ENCODE measurements around the gene RABGAP1.

Gene RABGAP1

DNA sequence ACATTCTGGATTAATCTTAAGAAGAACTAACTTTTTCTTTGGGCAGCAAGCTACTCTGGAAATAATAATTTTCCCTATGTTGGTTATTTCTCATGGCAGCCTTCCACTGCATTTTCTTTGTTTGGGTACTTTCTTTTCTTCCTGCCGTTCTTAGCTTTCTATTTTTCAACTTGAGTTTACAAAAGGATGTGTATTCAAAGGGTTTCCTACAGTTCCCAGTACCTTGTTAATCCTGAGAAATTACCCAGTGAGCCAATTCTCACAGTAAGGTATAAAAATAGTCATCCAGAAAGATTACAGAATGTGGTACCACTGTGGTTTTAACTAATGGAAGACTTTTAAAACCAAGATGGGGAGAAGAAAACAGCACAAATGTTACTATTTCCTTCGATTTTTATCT lies 112.9 kb downstream of the RABGAP1 start:
- DNase-seq = no peak

DNA sequence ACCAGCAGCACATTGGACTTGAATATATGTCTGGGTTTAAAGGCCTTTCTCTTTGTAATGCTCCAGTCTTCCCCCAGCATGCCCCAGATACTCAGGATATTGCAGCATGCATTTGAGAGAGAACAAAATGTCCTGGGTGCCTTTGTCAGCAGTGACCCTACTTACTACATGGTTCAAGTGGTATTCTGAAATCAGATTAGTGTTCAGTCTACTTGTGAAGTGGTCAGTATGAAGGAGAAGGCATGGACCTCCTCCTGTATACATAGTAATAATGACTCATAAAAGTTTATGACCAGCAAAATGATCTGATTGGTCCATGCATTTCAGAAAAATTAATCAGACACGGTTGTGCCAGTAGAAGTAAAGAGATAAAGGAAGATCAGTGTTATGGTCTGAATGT lies 118.0 kb downstream of the RABGAP1 start:
- no peak for DNase-seq

DNA sequence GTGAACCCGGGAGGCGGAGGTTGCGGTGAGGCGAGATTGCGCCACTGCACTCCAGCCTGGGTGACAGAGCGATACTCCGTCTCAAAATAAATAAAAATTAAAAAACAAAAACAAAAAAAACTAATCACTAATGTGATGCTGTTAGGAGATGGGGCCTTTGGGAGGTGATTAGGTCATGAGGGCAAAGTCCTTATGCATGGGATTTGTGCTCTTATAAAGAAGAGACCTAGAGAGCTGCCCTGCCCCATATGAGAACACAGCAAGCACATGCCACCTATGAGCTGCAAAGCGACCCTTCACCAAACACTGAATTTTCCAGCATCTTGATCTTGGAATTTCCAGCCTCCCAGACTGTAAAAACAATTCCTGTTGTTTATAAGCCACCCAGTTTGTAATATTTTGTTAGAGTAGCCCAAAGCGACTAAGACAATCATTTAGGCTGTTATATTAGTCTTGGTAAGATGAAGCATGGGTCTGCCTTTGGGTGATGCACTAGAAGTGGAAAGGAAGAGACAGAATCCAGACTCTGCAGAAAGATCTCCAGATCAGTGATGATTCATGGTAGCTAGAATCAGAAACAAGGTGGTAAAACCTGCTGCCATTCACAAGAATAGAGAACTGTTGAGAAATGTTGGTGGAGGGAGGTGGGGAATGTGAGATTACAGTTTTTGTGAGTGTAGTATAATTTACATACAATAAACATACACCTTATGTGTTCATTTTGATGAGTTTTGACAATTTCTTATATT lies 118.8 kb downstream of the RABGAP1 start:
- no peak for DNase-seq

DNA sequence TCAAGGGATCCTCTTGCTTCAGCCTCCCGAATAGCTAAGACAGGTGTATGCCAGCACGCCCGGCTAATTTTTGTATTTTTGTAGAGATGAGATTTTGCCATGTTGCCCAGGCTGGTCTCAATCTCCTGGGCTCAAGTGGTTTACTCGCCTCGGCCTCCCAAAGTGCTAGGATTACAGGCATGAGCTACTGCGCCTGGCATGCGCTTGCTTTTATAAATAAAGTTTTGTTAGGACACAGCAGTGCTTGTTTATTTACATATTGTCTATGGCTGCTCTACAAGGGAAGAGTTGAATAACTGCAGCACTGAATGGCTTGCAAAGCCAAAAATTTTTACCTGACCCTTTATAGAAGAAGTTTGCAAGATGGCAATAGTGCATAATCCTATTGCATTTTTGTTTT lies 120.4 kb downstream of the RABGAP1 start:
- DNase-seq = no peak

DNA sequence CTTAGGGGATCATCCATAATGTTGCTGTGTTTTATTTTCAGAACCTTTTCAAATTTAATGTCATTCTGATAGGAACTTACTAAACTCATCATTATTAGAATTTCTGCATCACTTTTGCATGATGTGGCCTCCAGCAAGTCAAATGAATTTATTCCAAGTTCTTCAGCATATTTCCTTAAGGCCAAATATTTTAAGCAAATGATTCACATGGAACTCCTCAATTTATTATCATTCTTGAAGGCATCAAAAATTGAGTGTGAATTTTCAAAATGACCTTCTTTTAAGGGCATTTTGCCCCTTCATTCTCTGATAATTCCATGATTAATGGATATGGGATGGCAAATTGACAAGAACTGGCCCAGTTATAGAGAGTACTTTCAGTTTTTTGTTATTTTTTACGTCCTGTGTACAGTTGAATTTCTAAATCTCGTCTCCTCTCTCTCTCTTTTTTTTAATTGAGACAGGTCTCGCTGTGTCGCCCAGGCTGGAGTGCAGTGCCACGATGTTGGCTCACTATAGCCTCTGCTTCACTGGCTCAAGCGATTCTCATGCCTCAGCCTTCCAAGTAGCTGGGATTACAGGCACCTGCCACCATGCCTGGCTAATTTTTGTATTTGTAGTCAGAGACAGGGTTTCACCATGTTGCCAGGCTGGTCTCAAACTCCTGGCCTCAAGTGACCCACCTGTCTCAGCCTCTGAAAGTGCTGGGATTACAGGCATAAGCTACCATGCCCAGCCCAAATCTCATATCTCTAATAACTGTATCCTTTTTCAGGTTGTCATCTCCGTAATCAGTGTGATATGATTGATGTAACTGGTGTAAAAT lies 121.7 kb downstream of the RABGAP1 start:
- DNase-seq = no peak

DNA sequence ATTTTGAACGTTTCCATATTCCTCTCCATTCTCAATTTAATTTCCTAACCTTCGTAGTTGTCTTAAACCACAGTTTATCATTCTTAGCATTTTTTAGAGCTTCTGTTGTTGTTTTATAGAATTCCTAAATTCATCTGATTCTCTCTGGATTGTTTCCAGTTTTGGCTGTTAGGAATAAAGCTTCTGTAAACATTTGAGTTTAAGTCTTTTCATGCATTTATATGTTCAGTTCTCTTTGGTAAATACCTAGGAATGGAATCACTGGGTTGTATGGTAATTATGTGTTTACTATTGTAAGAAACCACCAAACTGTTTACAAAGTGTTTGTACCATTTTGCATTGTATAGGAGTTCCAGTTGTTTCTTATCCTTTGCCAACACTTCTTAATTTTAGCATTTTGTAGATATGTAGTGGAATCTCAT lies 122.4 kb downstream of the RABGAP1 start:
- no peak for DNase-seq

DNA sequence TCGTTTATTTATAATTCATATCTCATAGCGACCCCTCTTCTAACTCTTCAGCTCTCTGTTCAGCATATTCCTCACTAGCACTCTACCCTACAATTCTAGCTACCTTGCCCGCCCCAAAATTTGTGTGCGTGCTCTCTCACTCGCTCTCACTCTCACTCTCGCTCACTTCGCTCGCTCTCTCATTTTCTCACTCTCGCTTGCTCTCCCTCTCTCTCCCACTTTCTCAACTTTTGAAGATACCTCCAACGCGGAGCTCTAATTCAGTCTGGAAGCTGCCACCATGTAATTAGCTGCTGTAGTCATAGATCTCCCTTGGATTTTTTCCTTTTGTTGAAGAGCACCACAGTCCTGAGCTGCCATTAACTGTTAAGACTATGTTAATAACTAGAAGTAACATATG lies 123.1 kb downstream of the RABGAP1 start:
- no peak for DNase-seq

DNA sequence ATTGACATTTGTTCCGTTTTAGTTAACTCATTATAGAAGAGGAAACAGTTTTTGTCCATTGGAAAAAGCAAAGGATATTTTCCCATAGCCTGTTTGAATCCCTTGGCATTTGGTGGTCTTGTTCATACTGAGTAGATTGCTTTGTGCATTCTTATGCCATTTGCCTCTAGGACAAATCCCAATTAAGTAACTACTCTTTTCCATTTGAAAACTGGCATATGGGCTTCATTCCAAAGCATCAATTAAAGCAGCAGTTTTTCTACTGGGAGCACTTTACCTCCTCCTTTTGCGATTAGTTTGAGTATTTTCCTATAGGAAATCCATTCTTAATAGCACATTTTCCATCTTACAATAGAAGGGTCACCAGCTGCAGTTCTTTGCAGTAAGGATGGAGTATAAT lies 123.9 kb downstream of the RABGAP1 start:
- DNase-seq = no peak

DNA sequence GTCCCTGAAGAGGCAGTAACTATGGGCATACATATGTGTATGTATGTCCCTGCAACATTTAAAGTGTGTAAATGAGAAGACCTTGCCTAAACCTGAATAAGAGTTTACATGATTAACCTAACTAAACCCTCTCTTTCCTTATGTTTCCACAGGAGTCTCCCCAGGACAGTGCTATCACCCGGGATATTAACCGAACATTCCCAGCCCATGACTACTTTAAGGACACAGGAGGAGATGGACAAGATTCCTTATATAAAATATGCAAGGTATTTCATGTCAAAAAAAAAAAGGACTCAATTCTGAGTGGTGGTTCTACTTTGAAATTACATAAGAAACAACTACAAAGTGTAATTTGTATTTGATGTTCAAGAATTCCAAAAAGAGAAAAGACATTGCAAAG lies 124.4 kb downstream of the RABGAP1 start:
- DNase-seq = no peak

DNA sequence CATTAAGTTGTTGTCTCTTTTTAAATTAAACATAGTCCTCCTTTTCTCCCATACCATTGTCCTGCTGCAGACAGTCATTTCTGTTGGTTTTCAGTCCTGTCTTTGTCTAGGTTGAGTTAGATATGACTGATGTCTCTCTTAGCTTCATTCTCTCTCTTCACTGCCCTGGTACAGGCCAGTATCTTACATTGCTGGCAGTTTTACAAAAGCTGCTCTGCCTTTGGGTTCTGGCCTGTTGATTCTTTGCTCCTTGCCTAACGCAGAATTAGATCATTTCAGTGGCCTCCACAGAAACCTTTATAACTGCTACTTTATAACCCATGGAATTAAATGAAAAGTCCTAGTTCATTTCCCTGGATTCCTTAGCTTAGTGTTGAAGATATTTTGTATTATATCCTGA lies 126.3 kb downstream of the RABGAP1 start:
- DNase-seq = no peak

DNA sequence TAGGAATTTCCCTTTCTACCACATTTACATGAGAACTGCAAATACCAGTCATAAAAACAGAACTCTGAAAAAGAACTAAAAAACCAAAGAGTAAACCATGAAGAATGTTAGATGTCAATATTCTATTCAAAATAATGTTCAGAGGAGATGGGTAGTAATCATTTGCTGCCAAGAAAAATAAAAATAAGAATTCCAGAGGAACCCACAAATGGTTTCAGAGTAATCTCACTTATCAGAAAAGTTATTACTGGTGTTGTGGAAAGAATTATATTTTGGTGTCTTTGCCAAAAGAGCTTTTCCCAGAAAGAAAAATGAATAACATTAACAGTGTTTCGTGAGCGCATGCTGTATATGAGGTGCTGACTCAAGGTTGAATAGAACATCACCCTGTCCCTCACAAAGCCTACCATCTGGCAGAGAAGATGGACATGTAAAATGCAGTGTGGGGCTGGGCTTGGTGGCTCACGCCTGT lies 128.2 kb downstream of the RABGAP1 start:
- DNase-seq = no peak

DNA sequence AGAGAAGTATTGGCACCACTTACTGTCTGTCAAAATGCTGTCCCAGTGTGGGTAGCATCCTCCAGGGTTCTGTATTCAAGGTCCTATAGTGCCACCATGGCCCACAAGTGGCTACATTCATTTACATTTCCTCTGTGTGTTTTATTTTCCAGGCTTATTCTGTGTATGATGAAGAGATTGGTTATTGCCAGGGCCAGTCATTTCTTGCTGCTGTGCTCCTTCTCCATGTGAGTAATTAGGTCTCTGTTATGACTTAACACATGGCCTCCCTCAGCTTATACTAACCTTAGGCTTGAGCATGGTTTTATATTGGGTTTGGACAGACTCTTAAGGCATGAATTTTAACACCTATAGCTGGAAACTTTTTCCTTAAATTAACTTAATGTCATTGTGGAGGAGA lies 129.4 kb downstream of the RABGAP1 start:
- no peak for DNase-seq

DNA sequence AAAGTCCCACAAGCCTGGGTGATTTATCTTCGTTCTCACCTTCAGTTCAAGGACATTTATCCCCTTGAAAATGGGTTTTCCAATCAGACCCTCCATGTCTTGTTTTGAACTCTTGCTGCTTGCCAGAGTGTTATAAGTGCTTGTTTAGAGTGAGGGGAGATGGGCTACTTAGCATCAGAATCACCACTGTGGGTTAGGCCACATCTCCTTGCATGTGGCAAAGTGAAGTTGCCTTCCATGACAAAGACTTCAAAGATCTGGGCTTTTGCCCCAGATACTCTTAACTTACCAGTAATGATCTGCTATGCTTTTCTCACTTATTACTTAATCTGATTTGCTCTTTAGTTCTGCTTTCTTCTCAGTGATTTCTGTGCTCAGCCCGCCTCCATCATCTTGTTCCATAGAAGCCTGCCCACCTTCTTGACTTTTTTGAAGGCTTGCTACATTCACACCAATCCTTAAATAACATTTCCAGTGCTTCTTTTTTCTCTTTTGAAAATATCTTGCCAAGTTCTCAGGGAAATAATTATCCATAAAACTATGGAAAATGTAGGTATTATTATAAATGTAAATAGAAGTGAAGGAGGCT lies 131.7 kb downstream of the RABGAP1 start:
- no peak for DNase-seq

DNA sequence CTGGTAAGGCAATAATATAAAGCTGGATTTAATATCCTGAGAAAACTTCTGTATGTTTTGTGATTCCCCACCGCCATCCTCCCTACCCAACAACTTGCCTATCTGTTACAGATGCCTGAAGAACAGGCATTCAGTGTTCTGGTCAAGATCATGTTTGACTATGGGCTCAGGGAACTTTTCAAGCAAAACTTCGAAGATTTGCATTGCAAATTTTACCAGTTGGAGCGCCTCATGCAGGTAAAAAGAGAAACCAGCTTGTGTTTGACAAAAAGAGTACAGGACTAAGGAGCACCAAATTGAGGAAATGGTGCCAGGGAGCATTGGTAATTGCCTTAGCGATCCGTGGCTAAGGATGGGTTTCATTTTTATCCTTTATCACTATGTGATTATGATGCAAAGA lies 132.6 kb downstream of the RABGAP1 start:
- no peak for DNase-seq

DNA sequence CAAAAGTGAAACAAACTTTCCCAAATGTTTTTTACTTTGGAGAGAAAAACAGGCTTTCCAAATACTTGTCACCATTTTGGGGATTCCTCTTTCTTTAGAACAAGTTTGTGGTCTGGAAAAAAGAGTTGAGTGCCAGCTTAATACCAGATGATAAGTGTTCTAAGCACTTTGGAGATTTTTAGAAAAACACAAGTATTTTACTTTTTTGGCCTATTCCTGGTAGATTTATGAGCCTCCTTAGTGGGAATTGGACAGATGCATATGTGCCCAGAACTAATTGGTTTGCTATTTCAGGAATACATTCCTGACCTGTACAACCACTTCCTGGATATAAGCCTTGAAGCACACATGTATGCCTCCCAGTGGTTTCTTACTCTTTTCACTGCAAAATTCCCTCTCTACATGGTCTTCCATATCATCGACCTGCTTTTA lies 133.2 kb downstream of the RABGAP1 start:
- no peak for DNase-seq

DNA sequence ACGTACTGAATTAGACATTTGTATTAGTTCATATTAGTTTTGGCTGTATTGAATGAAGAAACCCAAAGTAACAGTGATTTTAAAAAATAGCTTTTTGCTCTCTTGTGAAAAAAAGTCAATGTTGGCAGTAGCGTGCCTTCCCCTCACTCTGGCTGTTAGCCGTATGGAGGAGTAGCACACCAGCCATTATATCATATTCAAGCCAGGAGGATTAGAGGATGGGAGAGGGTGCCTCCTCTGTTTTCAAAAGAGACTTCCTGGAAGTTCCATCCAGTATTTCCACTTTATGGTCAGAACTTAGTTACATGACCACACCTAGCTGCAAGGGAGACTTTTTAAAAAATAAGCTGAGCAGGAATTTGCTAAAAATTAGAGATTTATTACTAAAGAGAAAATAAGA lies 133.8 kb downstream of the RABGAP1 start:
- DNase-seq = no peak

DNA sequence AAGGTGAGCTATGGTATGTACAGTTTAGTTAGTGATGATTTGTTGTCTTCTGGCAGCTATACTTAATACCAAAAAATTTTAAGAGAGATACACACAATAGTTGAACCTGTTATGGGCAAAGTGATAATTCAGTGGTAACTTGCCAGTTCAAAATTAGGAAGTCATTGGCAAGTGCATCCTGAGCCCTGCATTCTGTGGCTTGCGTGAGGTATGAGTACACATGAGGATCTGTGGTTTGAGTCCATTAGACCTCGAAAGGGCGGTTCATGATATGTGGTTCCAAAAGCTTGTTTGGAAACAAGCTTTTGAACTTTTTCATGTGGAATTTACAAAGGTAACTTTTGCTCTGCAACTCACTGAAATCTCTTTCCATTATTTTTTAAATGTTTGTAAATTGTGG lies 139.6 kb downstream of the RABGAP1 start:
- DNase-seq = no peak

DNA sequence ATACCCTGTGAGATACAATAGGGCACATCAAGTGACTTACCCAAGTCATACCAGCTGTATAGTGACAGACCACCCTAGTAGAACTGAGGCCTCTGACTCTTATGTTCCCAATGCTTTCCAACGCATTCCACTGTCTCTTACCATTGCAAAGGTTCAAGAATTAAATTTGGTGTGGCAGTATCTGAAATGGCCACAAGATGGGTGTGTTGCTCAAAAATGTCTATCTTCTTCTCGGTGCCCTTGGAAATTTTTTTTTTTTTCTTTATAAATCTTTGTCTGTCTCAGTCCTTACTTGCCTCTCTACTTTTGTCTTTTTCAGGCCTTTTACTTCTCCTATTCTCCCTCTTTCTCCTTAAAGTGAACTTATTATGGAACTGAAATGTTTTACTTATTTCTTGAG lies 141.0 kb downstream of the RABGAP1 start:
- DNase-seq = no peak

DNA sequence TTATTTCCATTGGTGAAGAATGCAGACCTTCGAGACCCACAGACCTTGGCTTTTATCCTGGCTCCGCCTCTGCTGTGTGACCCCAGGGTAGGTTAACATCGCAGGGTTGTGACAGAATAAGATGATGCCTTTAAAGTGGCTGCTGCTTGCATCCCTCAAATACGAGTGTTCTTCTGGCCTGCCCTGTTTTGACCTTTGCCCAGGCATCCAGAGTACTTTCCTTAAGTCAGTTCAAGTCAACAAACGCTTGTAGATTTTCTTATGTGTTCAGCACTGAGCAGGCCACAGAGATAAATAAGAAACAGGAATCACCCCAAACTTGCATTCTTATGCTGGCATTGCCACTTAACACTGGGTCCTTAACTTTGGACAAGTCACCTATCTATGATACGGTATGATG lies 142.9 kb downstream of the RABGAP1 start:
- no peak for DNase-seq

DNA sequence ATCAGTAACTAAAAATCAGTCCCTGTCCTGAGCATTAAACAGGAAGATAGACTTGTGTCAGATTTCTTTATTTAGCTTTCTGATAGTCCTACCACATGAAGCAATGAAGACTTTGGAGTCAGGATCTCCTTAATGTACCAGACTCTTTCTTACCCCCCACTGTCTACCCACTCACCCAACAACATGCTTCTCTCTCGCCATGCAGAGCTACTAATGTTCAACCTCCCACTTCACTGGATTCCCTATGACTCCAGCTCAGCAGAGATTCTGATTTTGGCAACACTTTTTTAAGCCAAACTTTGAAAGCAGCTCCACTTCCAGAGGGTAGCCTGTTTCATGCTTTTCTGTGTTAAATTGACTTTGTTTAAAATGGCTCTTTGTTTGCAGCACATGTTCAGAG lies 143.4 kb downstream of the RABGAP1 start:
- DNase-seq = no peak

DNA sequence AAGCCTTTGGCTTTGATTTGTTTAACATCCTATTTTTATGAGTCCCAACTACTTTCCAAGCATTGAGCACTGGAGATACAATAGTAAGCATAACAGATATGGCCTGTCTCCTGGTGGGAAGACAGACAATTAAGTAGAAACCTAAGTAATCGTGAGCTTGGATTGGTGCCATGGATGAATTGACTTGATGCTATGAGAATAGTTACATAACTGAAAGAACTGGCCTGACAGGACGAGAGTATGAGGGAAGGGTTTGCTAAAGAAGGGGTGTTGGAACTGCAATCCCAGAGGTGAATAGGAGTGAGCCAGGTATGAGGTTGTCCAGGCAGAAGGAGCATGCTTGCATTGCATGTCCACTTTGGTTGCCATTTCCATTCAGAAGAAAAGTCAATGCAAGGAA lies 145.1 kb downstream of the RABGAP1 start:
- no peak for DNase-seq

DNA sequence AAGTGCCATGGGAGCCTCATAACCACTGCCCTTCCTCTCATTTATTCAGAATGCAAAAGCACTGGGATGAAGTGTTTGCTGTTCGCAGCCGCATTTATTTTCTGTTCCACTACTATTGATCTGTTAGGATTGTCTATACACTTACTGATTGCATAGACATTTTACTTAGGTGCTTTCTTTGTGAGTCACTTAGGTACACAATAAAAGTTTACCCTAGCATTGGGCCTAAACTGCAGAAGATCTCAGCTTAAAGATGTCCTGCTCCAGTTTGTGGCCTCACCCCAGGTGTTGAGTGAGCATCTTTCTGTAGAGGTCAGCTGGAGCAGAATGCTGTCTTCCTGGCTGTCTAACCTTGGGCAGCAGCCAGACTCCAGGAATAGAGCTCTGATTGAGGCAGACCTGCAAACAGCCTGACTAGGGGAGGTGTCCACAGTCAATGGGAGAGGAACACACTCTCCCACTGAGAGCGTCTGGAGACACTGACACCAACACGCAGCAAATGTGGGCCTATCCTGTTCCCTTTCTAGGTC lies 146.6 kb downstream of the RABGAP1 start:
- no peak for DNase-seq

DNA sequence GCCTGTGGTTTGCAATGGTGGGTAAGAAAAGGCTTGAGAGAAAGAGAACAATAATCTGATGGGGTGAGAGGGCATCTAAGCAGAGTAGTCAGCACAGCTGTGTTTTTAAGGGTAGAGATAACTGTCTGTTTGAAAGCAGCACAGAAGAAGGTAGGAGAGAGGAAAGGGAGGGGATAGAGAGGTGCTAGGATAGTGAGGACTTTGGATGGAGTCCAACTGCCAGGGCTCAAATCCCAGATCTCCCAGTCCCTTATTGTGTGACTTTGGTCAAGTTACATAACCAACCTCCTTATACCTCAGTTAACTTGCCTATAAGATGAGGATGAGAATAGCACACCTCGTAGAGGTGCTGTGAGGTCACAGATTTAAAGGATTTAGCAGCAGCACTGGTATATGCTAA lies 148.2 kb downstream of the RABGAP1 start:
- DNase-seq = no peak

DNA sequence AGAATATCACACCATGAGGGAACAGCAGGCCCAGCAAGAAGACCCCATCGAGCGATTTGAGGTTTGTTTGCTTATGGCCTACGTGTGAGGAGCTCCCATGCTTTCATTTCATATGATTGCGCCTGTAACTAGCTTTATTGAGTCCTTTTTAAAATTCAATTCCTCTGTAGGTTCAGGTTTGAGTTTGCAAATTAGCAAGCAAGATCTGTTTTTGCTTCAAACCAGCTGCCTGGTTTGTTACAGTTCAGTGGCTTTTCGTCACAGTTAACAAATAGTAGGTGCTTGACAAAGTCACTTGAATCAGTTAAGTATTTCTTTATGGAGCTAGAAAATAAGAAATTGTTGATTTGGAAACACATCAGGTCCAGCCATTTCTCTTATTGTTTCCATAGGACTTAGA lies 149.0 kb downstream of the RABGAP1 start:
- DNase-seq = no peak

Measured in NCI-H1048 (cell line).